ENCODE measurements around the gene RALGAPA2. TPM values are rescaled to one million over a fixed set of nuclear protein-coding genes. Genes with fewer than 3 reads are reported as not detected.

Gene RALGAPA2
- total RNA-seq, 4 donors from 2014 or later, result 89.7 to 126 (median 97.8) TPM

GRCh38 chr20:20549704-20550103 lies 162.7 kb downstream of the RALGAPA2 start:
- peaks cover 4 to 14% of the 10 kb centered on the region in 2 donors for H3K36me3 ChIP-seq
- H3K27ac ChIP-seq, result no peak overlapping the region
- no peaks in the 10 kb centered on the region for H3K9me3 ChIP-seq
- H3K4me3 ChIP-seq (replicated peaks in 1 of 3), result no peak overlapping the region
- 93 to 95% methylated on average over 1 of the region's 1 CpG for WGBS, 2 donors
- no peaks in the 10 kb centered on the region for H3K4me1 ChIP-seq
- TF ChIP-seq POLR2A (IDR thresholded peaks at IDR 0.05) (no peak), CTCF (IDR thresholded peaks at IDR 0.05) (no peak)
- H3K27me3 ChIP-seq, result no peaks in the 10 kb centered on the region
- DNase-seq, result no peak
- intact Hi-C loops (cut with DNase I), result no loop called here

GRCh38 chr20:20549267-20549612 lies 163.2 kb downstream of the RALGAPA2 start:
- peaks cover 8 to 14% of the 10 kb centered on the region in 2 donors for H3K36me3 ChIP-seq
- no peaks in the 10 kb centered on the region for H3K4me1 ChIP-seq
- WGBS, 2 donors, result 79 to 89% methylated on average over 6 of the region's 6 CpGs
- DNase-seq, result peak; percentile 22 to 27
- no peak overlapping the region for H3K27ac ChIP-seq
- H3K4me3 ChIP-seq (replicated peaks in 1 of 3), result no peak overlapping the region
- TF ChIP-seq CTCF (IDR thresholded peaks at IDR 0.05) (no peak), POLR2A (IDR thresholded peaks at IDR 0.05) (no peak)
- no peaks in the 10 kb centered on the region for H3K27me3 ChIP-seq
- intact Hi-C loops (cut with DNase I), result no loop called here
- H3K9me3 ChIP-seq, result no peaks in the 10 kb centered on the region

- no peaks in the 10 kb centered on the region for H3K4me1 ChIP-seq
- H3K36me3 ChIP-seq, result peaks cover 8 to 14% of the 10 kb centered on the region in 2 donors
- no peak overlapping the region for H3K27ac ChIP-seq
- 94 to 96% methylated on average over 5 of the region's 5 CpGs for WGBS, 2 donors
- H3K4me3 ChIP-seq (replicated peaks in 1 of 3), result no peak overlapping the region
- no peaks in the 10 kb centered on the region for H3K27me3 ChIP-seq
- DNase-seq, result no peak
- intact Hi-C loops (cut with DNase I), result no loop called here
- H3K9me3 ChIP-seq, result no peaks in the 10 kb centered on the region
- TF ChIP-seq POLR2A (IDR thresholded peaks at IDR 0.05) (no peak), CTCF (IDR thresholded peaks at IDR 0.05) (no peak)
Measured at GRCh38 chr20:20548527-20549266, 163.7 kb downstream of the RALGAPA2 start.

- TF ChIP-seq POLR2A (IDR thresholded peaks at IDR 0.05) (no peak), CTCF (IDR thresholded peaks at IDR 0.05) (no peak)
- no peaks in the 10 kb centered on the region for H3K4me1 ChIP-seq
- H3K9me3 ChIP-seq, result no peaks in the 10 kb centered on the region
- no peak for DNase-seq
- WGBS, 2 donors, result 87 to 95% methylated on average over 2 of the region's 2 CpGs
- intact Hi-C loops (cut with DNase I), result no loop called here
- H3K27ac ChIP-seq, result no peak overlapping the region
- H3K4me3 ChIP-seq (replicated peaks in 1 of 3), result no peak overlapping the region
- H3K27me3 ChIP-seq, result no peaks in the 10 kb centered on the region
- peaks cover 8 to 14% of the 10 kb centered on the region in 2 donors for H3K36me3 ChIP-seq
Measured at GRCh38 chr20:20547876-20548266, 164.6 kb downstream of the RALGAPA2 start.

GRCh38 chr20:20547221-20547875 lies 165.1 kb downstream of the RALGAPA2 start:
- no peak for DNase-seq
- TF ChIP-seq CTCF (IDR thresholded peaks at IDR 0.05) (no peak), POLR2A (IDR thresholded peaks at IDR 0.05) (no peak)
- WGBS, 2 donors, result 89 to 91% methylated on average over 5 of the region's 5 CpGs
- H3K4me1 ChIP-seq, result no peaks in the 10 kb centered on the region
- no peaks in the 10 kb centered on the region for H3K27me3 ChIP-seq
- H3K36me3 ChIP-seq, result peaks cover 8 to 14% of the 10 kb centered on the region in 2 donors
- H3K4me3 ChIP-seq (replicated peaks in 1 of 3), result no peak overlapping the region
- intact Hi-C loops (cut with DNase I), result no loop called here
- H3K27ac ChIP-seq, result no peak overlapping the region
- H3K9me3 ChIP-seq, result no peaks in the 10 kb centered on the region

All from thyroid gland (tissue), 4 donors.